AG10803 (cell line): ENCODE data around the gene RAC3.

Experiments
- DNase-seq: peaks from one replicate; pipeline ENCODE4 v3.0.0; 2010; ENCODE audit warnings: low read depth
- H3K4me3 ChIP-seq: 2 replicates; pipeline ENCODE4 v1.5.1; 2011; ENCODE audit warnings: mild to moderate bottlenecking, low read length, control low read depth
- CTCF ChIP-seq: conservative IDR thresholded peaks from 2 replicates; pipeline ENCODE4 v1.5.1; 2011; ENCODE audit warnings: mild to moderate bottlenecking, low read length, control low read depth, inconsistent platforms

The RAC3 gene

GRCh38 chr17:82076018-82076784, 44.7 kb downstream of the RAC3 start:
- TF ChIP-seq CTCF, result no peak
- H3K4me3 ChIP-seq, result no peak overlapping the region
- no peak for DNase-seq

GRCh38 chr17:82076785-82077591, 45.5 kb downstream of the RAC3 start:
- DNase-seq, result no peak
- H3K4me3 ChIP-seq, result no peak overlapping the region
- no peak for TF ChIP-seq CTCF

DNA sequence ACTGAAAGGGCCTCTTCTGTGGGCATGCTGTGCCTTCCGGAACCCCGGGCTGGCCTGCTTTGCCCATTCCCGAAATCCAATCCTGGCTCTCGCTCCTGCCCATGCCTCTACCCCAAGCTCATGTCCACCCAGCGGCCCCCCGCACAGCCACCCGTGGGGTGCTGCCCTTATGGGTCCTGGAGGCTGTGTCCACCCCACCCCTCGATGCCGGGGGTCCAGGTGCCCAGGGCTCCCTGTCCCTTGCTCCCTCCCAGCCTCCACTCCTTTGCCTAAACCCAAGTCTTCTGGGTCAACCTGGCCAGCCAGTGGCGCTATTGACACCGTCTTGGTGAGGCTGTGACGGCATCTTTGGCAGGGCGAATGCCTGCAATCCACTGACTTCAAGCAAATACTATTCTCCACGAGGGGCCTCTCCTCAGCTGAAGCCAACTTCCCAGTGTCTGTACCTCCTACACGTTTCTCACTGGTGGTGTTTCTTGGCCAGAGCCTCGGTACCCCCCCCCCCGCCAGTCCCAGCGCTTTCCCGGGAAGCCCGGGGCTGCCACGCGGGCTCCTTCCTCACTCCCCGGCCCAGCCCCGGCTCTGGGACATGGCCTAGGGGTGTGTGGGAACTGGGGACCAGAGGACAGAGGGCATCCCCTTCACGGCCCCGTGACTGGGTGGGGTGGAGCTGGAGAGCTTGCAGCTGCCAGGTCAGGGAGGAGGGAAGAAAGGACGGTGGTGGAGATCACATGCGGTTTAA, 46.3 kb downstream of the RAC3 start:
- no peak for DNase-seq
- H3K4me3 ChIP-seq, result no peak overlapping the region
- TF ChIP-seq CTCF, result no peak

GRCh38 chr17:82078433-82078832, 47.0 kb downstream of the RAC3 start:
- no peak for TF ChIP-seq CTCF
- DNase-seq, result no peak
- no peak overlapping the region for H3K4me3 ChIP-seq

- DNase-seq, result no peak
- TF ChIP-seq CTCF, result no peak
- no peak overlapping the region for H3K4me3 ChIP-seq
These were observed 47.7 kb downstream of the RAC3 start for GRCh38 chr17:82079001-82079677.

- no peak for TF ChIP-seq CTCF
- DNase-seq, result no peak
- H3K4me3 ChIP-seq, result no peak overlapping the region
These were observed 48.7 kb downstream of the RAC3 start for GRCh38 chr17:82080048-82080788.
